IPS DF 6.9 (cell line): ENCODE data around the gene OAT.
"Not testable (repeated sequence)": the region's sequence is repeated elsewhere in the genome, so short reads cannot be mapped to it uniquely, and the experiment has no call there.

Experiments
- DNase-seq: peaks from one replicate; pipeline ENCODE4 v3.0.0-alpha.2; 2013; ENCODE audit warnings: low read depth, low spot score
- H3K27ac ChIP-seq: one replicate; pipeline ENCODE4 v1.5.1; 2013; ENCODE audit warnings: low read length, control low read depth
- H3K27me3 ChIP-seq: 2 replicates; pipeline ENCODE4 v1.6.1; 2013; ENCODE audit warnings: mild to moderate bottlenecking, low read length; ENCODE audit not compliant: control insufficient read depth, insufficient read depth
- H3K36me3 ChIP-seq: 2 replicates; pipeline ENCODE4 v1.6.1; 2013; ENCODE audit warnings: low read length; ENCODE audit not compliant: control insufficient read depth, insufficient read depth
- H3K4me1 ChIP-seq: 2 replicates; pipeline ENCODE4 v1.6.1; 2013; ENCODE audit warnings: low read length; ENCODE audit not compliant: control insufficient read depth, insufficient read depth
- H3K4me3 ChIP-seq: 2 replicates; pipeline ENCODE4 v1.5.1; 2013; ENCODE audit warnings: mild to moderate bottlenecking, low read length
- H3K9me3 ChIP-seq: 2 replicates; pipeline ENCODE4 v1.6.1; 2013; ENCODE audit warnings: low read length, inconsistent platforms; ENCODE audit not compliant: control insufficient read depth, insufficient read depth
- WGBS: extraction: QIAGEN DNeasy Blood & Tissue Kit; methylation state at CpG from one replicate; pipeline ENCODE4 v1.1.7; 2013; ENCODE audit warnings: mixed read lengths, missing lambda C conversion rate; ENCODE audit not compliant: insufficient read length, insufficient coverage; 5-methylcytosine and 5-hydroxymethylcytosine counted together

OAT gene

DNA sequence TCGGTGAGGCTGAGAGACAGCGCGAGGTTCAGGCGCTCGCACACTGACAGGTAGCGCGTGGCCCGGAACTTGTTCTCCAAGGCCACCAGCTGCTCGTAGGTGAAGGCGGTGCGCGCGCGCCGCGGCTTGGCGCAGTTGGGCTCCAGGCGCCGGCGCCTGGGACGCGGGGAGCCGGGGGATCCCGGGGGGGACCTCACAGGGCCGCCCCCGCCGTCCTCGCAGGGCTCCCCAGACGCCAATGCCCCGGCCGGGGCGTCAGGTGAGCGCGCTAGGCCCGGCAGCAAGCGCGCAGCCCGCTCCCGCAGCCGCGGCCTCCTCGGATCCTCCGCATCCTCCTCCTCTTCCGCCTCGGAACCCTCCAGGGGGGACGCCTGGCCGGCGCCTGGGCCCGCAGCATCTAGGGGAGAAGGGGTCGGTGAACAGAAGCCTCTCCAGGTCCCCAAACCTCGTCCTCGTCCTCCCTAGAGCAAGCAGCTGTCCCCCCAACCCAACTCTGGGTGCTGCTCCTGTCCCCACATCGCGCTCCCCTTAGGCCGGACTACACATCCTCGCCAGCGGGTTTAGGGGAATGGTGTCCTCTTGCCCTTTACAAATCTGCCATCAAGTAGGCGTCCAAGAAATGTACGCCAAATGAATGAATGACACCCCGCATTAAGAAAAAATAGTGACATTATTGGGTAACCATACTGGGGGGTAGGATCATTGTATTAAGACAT, 29.2 kb upstream of the OAT start:
- no CpG with 5 or more reads among the region's 60 CpGs for WGBS
- H3K9me3 ChIP-seq: no peaks in the 10 kb centered on the region
- H3K27me3 ChIP-seq: peaks cover 19% of the 10 kb centered on the region; the same call in 1 of the 2 replicates
- peak overlapping the region; percentile 40; the same call in 1 of the 2 replicates for H3K4me3 ChIP-seq
- no peak overlapping the region for H3K27ac ChIP-seq
- peaks cover 8% of the 10 kb centered on the region; the same call in 1 of the 2 replicates for H3K4me1 ChIP-seq
- no peak for DNase-seq
- no peaks in the 10 kb centered on the region for H3K36me3 ChIP-seq

DNA sequence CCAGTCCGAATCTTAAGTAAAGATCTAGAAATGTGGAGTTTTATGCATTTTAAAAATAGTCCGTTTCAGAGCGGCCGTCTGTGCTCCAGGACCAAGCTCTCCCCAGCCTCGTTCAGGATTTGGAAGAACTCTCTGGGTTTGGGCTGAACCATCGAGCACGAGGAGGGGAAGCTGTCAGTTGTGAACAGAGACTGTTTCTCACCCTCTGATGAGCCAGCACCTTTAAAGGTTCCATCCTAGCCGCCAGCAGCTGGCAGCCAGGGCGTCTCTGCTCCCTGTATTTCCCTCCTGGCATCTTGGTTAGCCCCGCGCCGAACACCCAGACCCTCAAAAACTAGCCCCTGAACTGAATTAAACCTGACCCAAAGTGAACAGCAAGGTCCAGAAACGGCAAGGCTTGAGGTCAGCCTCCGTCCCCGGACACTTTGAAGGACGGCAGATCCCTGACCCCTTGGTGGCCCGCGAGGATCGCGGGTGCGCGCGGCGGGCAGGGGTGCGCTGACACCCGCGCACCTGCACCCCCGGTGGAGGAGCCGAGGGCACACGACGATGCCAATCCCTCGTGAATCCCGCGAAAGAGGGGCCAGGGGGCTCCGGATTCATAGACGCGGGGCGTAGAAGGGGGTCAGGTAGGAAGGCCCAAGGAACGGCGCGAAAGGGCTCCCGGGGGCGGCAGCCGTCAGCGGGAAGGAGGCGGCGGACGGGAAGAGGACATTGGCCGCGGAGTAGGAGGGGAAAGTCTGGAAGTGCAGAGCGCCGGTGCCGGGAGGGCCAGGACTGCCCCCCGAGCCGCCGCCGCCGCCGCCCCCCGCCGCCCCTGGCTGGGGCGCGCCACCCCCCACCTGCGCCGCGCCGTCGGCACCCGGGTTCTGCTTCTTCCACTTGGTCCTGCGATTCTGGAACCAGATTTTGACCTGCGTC, 28.4 kb upstream of the OAT start:
- Histone ChIP-seq H3K4me3 (peak overlapping the region; percentile 40; the same call in 1 of the 2 replicates), H3K36me3 (no peaks in the 10 kb centered on the region), H3K4me1 (peaks cover 8% of the 10 kb centered on the region; the same call in 1 of the 2 replicates), H3K27me3 (peaks cover 19% of the 10 kb centered on the region; the same call in 1 of the 2 replicates), H3K27ac (no peak overlapping the region), H3K9me3 (no peaks in the 10 kb centered on the region)
- no CpG with 5 or more reads among the region's 71 CpGs for WGBS
- no peak for DNase-seq

- not testable (repeated sequence) for H3K27me3 ChIP-seq, H3K36me3 ChIP-seq, DNase-seq, H3K9me3 ChIP-seq, H3K4me1 ChIP-seq, H3K4me3 ChIP-seq, H3K27ac ChIP-seq
- WGBS: no CpG with 5 or more reads among the region's 5 CpGs
Observed at GRCh38 chr10:124441694-124442093, 23.0 kb upstream of the OAT start.

GRCh38 chr10:124436191-124436638, 17.5 kb upstream of the OAT start:
- no peak for DNase-seq
- Histone ChIP-seq H3K27me3 (no peaks in the 10 kb centered on the region), H3K4me3 (no peak overlapping the region), H3K9me3 (no peaks in the 10 kb centered on the region), H3K27ac (no peak overlapping the region), H3K36me3 (no peaks in the 10 kb centered on the region), H3K4me1 (no peaks in the 10 kb centered on the region)
- WGBS: no CpG with 5 or more reads among the region's 8 CpGs

- DNase-seq, H3K9me3 ChIP-seq, H3K4me1 ChIP-seq, H3K27me3 ChIP-seq, H3K36me3 ChIP-seq, H3K27ac ChIP-seq, H3K4me3 ChIP-seq: not testable (repeated sequence)
- no CpG with 5 or more reads among the region's 4 CpGs for WGBS
Observed at GRCh38 chr10:124435683-124436082, 17.0 kb upstream of the OAT start.

- H3K4me3 ChIP-seq: no peak overlapping the region
- DNase-seq: no peak
- H3K27me3 ChIP-seq: no peaks in the 10 kb centered on the region
- WGBS: no CpG with 5 or more reads among the region's 3 CpGs
- no peak overlapping the region for H3K27ac ChIP-seq
- H3K9me3 ChIP-seq: no peaks in the 10 kb centered on the region
- H3K36me3 ChIP-seq: no peaks in the 10 kb centered on the region
- H3K4me1 ChIP-seq: no peaks in the 10 kb centered on the region
Observed at GRCh38 chr10:124433461-124433860, 14.7 kb upstream of the OAT start.

- H3K27ac ChIP-seq: no peak overlapping the region
- no peak overlapping the region for H3K4me3 ChIP-seq
- no CpG with 5 or more reads among the region's 4 CpGs for WGBS
- H3K27me3 ChIP-seq: no peaks in the 10 kb centered on the region
- H3K36me3 ChIP-seq: no peaks in the 10 kb centered on the region
- DNase-seq: no peak
- H3K4me1 ChIP-seq: no peaks in the 10 kb centered on the region
- no peaks in the 10 kb centered on the region for H3K9me3 ChIP-seq
Observed at GRCh38 chr10:124430077-124430476, 11.4 kb upstream of the OAT start.

DNA sequence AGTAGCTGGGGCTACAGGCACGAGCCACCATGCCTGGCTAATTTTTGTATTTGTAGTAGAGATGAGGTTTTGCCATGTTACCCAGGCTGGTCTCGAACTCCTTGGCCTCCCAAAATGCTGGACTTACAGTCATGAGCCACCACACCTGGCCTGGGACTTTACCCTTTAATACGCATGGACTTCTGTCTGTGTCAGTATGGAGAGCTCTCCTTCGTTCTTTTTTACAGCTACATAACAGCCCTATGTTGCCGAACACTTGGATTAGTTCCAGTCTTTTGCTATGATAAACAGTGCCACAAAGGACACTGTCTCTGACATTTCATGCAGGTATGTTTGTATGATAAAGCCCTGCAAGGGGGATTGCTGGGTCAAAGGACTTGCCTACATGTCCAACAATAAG, 10.9 kb upstream of the OAT start:
- Histone ChIP-seq H3K4me3 (no peak overlapping the region), H3K27ac (no peak overlapping the region), H3K9me3 (no peaks in the 10 kb centered on the region), H3K27me3 (no peaks in the 10 kb centered on the region), H3K36me3 (no peaks in the 10 kb centered on the region), H3K4me1 (no peaks in the 10 kb centered on the region)
- WGBS: no CpG with 5 or more reads among the region's 5 CpGs
- DNase-seq: no peak

GRCh38 chr10:124428207-124428777, 9.6 kb upstream of the OAT start:
- DNase-seq: no peak
- WGBS: no CpG with 5 or more reads among the region's 3 CpGs
- no peaks in the 10 kb centered on the region for H3K9me3 ChIP-seq
- no peaks in the 10 kb centered on the region for H3K27me3 ChIP-seq
- no peak overlapping the region for H3K4me3 ChIP-seq
- H3K36me3 ChIP-seq: no peaks in the 10 kb centered on the region
- no peak overlapping the region for H3K27ac ChIP-seq
- peaks cover 2% of the 10 kb centered on the region; the same call in 1 of the 2 replicates for H3K4me1 ChIP-seq

DNA sequence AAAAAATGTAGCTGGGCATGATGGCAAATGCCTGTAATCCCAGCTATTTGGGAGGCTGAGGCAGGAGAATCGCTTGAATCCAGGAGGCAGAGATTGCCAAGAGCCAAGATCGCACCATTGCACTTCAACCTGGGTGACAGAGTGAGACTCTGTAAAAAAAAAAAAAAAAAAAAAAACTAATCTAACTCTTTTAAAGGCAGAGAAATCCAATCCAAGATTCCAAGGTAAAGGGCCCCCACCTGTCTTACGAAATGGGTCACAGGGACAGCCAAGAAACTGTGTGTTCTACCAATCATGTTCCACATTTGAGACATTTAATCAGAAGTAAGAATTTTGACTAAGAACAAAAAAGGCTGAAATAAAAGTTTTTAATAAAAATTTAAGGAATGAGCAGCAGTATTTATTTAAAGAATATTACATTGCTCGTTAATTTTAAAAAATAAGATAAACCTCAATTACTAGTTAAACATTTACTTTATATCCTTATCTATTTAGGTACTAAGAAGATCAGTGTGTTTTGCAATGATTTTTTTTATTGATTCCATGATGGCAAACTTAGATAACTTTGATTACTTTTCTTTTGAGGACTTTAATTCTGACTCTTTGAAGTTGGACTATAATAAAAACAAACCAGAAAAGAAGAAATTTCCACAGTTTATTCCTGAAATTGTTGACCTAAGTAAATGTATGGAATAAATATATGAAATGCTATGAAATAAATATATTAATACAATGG, 6.7 kb upstream of the OAT start:
- DNase-seq: no peak
- WGBS: no CpG with 5 or more reads among the region's 4 CpGs
- H3K27ac ChIP-seq: no peak overlapping the region

More for the DNA sequence above, 6.7 kb upstream of the OAT start:
- Histone ChIP-seq H3K4me3 (no peak overlapping the region), H3K36me3 (no peaks in the 10 kb centered on the region), H3K4me1 (peaks cover 2% of the 10 kb centered on the region; the same call in 1 of the 2 replicates), H3K27me3 (no peaks in the 10 kb centered on the region), H3K9me3 (no peaks in the 10 kb centered on the region)
